GM13976 (cell line): ENCODE measurements around the gene GSAP.

Source experiments
- DNase-seq: peaks from one replicate; pipeline ENCODE4 v3.0.0; 2012; ENCODE audit warnings: low spot score
- CTCF ChIP-seq: IDR thresholded peaks from 2 replicates; pipeline ENCODE4 v1.5.1; 2012; ENCODE audit warnings: borderline replicate concordance, mild to moderate bottlenecking; ENCODE audit not compliant: insufficient read depth; ENCODE audit errors: extremely low read depth, missing control alignments, control extremely low read depth
- in situ Hi-C: fragments of 300-500 bp; cut with MboI; formaldehyde crosslinking; loops from one replicate; pipeline ENCODE4 v1.12.0; 2022; ENCODE audit warnings: low sequenced_read_pairs, mixed read lengths, inconsistent platforms; ENCODE audit not compliant: unreplicated experiment

The GSAP gene

GRCh38 chr7:77308792-77309191, 107.4 kb downstream of the GSAP start:
- in situ Hi-C loops, result no loop called here
- no peak for DNase-seq
- TF ChIP-seq CTCF, result no peak

GRCh38 chr7:77306231-77307067, 109.7 kb downstream of the GSAP start:
- no peak for DNase-seq
- TF ChIP-seq CTCF, result no peak
- in situ Hi-C loops, result no loop called here

GRCh38 chr7:77295549-77295948, 120.6 kb downstream of the GSAP start:
- no peak for TF ChIP-seq CTCF
- in situ Hi-C loops, result no loop called here
- DNase-seq, result no peak

- no peak for DNase-seq
- in situ Hi-C loops, result no loop called here
- no peak for TF ChIP-seq CTCF
Measured at GRCh38 chr7:77293046-77293445, 123.1 kb downstream of the GSAP start.

GRCh38 chr7:77290425-77290824, 125.7 kb downstream of the GSAP start:
- in situ Hi-C loops, result no loop called here
- no peak for TF ChIP-seq CTCF
- no peak for DNase-seq

- in situ Hi-C loops, result no loop called here
- DNase-seq, result no peak
- TF ChIP-seq CTCF, result no peak
Measured at GRCh38 chr7:77289387-77289786, 126.8 kb downstream of the GSAP start.
